Measurements from ENCODE around the gene ZDHHC19.

The ZDHHC19 gene

GRCh38 chr3:196241704-196242103 is 30.5 kb upstream of the ZDHHC19 start:
- TF ChIP-seq CTCF (IDR thresholded peaks at IDR 0.05; ENCODE audit: low read depth, low read length, missing control alignments): no peak
- no peak overlapping the region for H3K4me3 ChIP-seq (ENCODE audit: low read depth, low read length)
- DNase-seq (ENCODE audit: low read depth): no peak

- no peak for TF ChIP-seq CTCF (IDR thresholded peaks at IDR 0.05; ENCODE audit: low read depth, low read length, missing control alignments)
- H3K4me3 ChIP-seq (ENCODE audit: low read depth, low read length): no peak overlapping the region
- DNase-seq (ENCODE audit: low read depth): no peak
Measured at GRCh38 chr3:196240424-196240823, 29.2 kb upstream of the ZDHHC19 start.

GRCh38 chr3:196238612-196239560 is 27.7 kb upstream of the ZDHHC19 start:
- H3K4me3 ChIP-seq (ENCODE audit: low read depth, low read length): no peak overlapping the region
- no peak for DNase-seq (ENCODE audit: low read depth)
- TF ChIP-seq CTCF (IDR thresholded peaks at IDR 0.05; ENCODE audit: low read depth, low read length, missing control alignments): no peak

- no peak overlapping the region for H3K4me3 ChIP-seq (ENCODE audit: low read depth, low read length)
- DNase-seq (ENCODE audit: low read depth): no peak
- no peak for TF ChIP-seq CTCF (IDR thresholded peaks at IDR 0.05; ENCODE audit: low read depth, low read length, missing control alignments)
Measured at GRCh38 chr3:196237203-196237602, 26.0 kb upstream of the ZDHHC19 start.

GRCh38 chr3:196236223-196236622 is 25.0 kb upstream of the ZDHHC19 start:
- TF ChIP-seq CTCF (IDR thresholded peaks at IDR 0.05; ENCODE audit: low read depth, low read length, missing control alignments): no peak
- DNase-seq (ENCODE audit: low read depth): no peak
- no peak overlapping the region for H3K4me3 ChIP-seq (ENCODE audit: low read depth, low read length)

GRCh38 chr3:196235452-196236122 is 24.4 kb upstream of the ZDHHC19 start:
- TF ChIP-seq CTCF (IDR thresholded peaks at IDR 0.05; ENCODE audit: low read depth, low read length, missing control alignments): no peak
- DNase-seq (ENCODE audit: low read depth): no peak
- H3K4me3 ChIP-seq (ENCODE audit: low read depth, low read length): no peak overlapping the region
